Nucleus accumbens (tissue), 56 donors: ENCODE measurements around the gene PNMA3.
"Not testable (repeated sequence)": the region's sequence is repeated elsewhere in the genome, so short reads cannot be mapped to it uniquely, and the experiment has no call there.

Experiments used
- DNase-seq, 56 donors: peaks; one replicate each; lab custom pipeline; 2025; lab: John Stamatoyannopoulos, UW

The PNMA3 gene

DNA sequence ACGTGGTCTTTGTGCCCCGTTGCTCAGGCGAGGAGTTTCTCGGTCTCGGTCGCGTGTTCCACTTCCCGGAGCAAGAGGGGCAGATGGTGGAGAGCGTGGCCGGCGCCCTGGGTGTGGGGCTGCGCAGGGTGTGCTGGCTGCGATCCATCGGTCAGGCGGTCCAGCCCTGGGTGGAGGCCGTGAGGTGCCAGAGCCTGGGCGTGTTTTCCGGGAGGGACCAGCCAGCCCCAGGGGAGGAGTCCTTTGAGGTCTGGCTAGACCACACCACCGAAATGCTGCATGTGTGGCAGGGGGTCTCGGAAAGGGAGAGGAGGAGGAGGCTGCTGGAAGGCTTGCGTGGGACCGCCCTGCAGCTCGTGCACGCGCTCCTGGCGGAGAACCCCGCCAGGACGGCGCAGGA is 17.1 kb downstream of the PNMA3 start:
- DNase-seq = not testable (repeated sequence)

DNA sequence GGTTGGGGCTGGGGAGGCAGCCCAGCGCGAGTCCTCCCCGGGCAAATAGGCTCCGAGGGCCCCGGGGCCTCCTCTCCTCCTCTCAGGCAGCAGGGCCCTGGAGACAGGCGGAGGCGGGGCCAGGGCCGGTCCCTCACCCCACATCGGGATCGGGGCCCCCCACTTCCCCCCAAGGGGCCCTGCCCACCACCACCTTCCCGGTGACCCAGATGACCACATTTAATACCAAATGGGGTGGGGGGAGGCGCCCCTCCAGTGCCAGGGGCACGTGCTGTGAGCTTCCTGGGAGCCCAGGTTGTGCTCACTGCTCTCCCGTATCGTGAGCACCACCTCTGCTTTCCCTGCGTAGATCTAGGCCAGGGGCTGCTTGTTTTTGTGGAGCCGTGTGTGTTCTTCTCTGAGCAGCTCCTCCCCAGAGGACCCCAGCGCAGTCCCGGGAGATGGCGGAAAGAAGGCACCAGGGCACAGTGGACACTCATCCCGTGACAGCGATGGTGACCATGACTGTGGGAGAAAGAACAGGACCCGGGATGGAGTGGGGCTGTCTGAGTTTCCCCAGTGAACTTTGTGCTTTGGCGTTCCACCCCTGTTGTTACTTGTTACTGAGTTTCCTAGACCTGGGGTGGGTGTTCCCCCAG is 18.1 kb downstream of the PNMA3 start:
- no peak for DNase-seq

- no peak for DNase-seq
Observed at GRCh38 chrX:153074935-153075334, 18.7 kb downstream of the PNMA3 start.

DNA sequence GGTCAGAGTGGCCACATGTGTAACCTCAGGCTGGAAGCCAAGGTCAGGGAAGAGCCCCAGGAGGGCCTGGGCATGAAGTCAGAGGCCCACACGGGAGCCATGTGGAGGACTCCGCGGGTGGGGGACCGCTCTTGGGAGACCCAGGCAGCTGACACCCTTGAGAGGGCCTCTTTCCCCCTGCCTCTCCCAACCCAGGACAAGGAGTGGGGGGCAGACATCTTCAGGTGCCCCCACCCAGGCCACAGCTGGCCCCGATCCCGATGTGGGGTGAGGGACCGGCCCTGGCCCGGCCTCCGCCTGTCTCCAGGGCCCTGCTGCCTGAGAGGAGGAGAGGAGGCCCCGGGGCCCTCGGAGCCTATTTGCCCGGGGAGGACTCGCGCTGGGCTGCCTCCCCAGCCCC is 19.1 kb downstream of the PNMA3 start:
- no peak for DNase-seq

- DNase-seq = not testable (repeated sequence)
Observed at GRCh38 chrX:153077437-153078135, 21.3 kb downstream of the PNMA3 start.

DNA sequence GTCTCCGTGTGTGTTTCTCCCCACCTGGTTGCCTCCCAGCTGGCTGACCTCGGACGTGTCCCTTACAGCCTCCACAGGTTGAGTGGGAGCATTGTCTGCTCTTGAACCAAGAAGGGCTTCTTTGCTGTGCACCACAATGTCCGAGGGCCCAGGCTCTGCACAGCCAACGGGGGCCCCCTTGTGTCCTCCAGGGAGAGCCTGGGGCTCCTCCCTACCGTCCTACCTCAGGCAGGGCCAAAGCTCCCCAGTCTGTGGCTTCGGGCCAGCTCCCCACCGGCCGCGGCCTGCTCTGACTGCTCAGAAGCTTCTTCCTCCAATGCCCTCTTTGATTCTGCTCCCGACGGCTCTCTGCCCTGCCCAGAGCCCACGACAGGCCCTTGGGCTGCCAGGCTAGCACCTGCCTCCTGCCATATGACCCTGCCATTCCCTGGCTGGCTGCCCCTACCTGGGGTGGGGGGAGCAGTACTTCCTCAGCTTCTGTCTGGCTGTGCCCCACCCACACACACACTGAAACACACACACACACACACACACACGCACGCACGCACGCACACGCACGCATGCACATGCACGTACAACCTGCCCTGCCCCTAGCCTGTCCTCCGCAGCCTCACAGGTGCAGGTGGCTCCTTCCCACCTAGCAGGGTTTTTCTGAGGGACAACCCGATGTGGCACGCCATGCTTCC is 27.1 kb downstream of the PNMA3 start:
- DNase-seq = not testable (repeated sequence)

- no peak for DNase-seq
Observed at GRCh38 chrX:153102418-153102817, 46.1 kb downstream of the PNMA3 start.

GRCh38 chrX:153104959-153105358 is 48.7 kb downstream of the PNMA3 start:
- DNase-seq = not testable (repeated sequence)

- DNase-seq = not testable (repeated sequence)
Observed at GRCh38 chrX:153106092-153106801, 50.0 kb downstream of the PNMA3 start.
